Activated T-cell treated with anti-CD3 and anti-CD28 coated beads, Interleukin-2, amount 50 U/mL, for 48 hours (primary cell): ENCODE measurements around the gene GRID2.

Experiments used
- DNase-seq, 2 experiments: peaks; one replicate each; pipeline ENCODE4 v3.0.0-alpha.2; 2020

Gene GRID2

DNA sequence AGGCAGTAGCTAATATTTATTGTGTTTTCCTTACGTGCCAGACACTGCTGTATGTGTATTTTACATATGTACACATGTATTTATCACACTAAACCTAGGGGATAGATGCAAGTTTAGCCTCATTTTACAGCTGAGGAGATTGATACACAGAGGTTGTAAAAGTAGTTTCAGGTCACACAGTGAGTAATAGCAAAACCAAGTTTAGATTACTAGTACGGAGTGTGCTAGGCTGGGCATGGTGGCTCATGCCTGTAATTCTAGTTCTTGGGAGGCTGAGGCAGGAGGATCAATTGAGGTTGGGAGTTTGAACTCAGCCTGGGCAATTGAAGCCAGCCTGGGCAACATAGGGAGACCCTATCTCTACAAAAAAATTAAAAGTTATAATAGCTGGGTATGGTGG, 823.7 kb downstream of the GRID2 start:
- no peak for DNase-seq

DNA sequence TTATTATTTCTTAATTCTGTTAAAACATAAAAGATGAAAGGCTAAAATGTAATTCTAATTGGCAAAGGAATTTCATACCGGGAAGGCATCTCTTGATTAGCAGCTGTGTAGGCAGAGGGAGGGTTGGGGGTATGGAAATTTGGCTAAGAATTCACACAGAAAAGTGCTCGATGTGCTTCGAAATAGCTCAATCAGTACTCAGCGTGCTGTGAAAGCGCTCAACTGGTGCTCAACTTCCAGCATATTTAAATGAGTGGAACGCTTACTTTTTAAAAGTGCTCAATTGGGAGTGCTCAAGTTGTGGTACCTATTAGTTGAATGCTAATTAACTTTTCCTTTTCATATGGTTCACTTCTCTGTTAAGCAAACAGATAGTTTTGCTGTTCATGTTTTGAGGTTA, 828.9 kb downstream of the GRID2 start:
- no peak for DNase-seq

DNA sequence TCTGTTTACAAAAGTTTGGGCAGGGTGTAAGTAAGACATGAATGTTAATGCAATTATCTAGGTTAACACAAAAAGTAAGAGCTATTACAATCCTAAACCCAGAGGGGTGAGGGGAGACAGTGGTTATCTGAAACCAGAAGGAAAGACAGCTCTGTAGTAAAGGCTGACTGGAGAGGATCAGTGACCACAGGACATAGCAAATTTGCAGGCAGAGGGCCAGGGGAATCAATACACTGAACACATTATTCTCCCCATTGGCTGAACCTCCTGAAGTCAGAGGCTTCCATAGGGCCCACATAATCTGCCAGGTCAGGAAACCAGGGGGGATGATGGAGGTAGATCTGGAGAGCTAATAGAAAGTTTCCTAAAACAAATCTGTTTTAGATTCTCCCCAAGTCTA, 835.4 kb downstream of the GRID2 start:
- no peak for DNase-seq

DNA sequence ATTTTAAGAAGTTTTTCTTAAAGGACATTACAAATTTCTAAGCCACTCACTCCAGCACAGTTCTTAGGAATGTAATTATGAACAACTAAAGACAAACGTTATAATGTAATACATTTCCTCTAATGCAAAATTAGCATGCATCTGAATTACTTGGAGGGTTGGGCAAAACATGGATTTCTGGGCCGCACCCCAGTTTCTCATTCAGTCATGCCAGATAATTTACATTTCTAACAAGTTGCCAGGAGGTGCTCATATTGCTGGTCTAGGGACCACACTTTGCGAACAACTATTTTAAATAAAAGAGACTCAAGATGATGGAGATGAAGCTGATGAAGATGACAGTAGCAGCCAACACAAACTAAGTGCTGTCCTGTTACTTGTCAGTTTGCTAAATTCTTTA, 840.1 kb downstream of the GRID2 start:
- no peak for DNase-seq

DNA sequence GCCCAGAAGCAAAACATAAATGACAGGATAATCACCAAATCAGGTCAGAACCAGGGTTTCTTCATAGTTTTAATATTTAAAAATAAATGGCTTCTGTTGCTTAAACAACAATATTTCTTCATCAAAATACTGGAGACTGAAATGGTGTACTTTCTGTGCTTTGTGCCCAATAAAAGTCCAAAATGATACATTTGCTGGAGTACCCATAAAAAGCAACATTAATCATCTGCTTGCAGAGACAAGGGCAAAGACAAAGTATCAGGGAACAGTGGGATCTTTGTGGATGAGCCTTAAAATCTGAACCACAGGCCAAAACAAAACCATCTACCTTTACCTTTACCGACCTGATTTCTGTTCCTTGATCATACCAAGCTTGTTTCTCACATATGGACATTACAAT, 840.9 kb downstream of the GRID2 start:
- DNase-seq: no peak

DNA sequence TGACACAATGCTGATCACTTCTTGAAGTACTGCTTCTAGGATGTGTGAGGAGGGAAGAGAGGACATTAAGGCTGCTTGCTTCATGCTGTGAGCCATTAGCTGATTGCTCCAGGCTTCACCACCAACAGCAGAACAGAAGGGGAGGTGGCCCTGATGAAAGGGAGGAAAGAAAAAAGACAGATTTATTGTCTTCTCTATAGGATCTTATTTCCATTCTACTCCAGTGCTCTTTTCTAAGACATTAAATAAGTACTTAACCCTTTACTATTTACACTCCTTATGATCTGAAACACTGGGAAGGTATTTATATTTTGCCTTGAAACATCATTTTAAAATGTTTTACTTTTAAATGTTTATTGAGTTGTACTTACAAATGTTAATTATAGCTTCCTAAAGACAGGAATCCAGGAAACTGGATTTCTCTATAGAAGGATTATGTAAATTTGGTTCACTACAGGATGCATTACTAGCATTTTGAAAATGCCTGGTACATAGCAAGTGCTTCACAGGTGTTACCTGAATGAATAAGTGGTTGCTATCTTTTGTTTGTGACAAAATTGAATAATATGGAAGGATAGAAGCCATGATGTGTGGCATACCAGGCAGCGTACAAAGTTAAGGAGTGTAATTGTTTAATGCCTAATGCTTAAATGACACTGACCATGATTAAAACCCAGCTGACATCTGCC, 843.9 kb downstream of the GRID2 start:
- DNase-seq: no peak

DNA sequence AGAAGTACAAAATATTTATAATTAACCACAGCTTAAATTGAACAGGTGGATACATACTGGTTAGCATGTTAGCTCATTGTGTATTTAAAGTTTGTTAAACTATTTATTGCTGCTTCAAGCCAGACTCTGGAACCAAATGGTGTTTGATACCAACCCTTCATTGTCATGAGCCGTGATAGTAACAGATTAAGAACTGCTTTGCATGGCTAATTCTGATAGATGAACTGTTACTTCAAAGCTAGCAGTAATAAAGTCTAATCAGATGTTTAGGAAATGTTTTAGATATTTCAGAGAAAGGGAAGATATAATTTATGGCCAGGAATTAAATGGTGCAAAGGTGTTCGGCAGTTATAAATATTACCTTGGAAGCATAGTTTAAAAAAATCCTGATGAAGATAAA, 848.7 kb downstream of the GRID2 start:
- DNase-seq: no peak

DNA sequence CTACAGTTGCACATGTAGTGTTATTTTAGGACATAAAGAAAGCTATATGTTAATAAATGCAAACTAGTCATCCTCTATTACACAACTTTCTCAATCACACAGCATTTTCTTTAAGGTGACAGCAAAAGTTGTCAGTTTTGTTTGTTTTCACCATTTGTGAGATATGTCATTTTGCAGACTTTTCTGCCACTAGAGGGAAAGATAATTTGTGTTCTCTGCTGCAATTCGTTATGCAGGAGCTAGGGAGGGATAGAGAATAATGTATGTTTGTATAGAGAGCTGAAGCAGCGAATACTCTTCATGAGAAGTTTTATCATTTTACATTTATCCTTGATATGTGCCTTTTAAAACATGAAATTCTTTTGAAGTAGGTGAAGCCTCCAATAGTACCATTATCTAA, 854.2 kb downstream of the GRID2 start:
- DNase-seq: no peak

DNA sequence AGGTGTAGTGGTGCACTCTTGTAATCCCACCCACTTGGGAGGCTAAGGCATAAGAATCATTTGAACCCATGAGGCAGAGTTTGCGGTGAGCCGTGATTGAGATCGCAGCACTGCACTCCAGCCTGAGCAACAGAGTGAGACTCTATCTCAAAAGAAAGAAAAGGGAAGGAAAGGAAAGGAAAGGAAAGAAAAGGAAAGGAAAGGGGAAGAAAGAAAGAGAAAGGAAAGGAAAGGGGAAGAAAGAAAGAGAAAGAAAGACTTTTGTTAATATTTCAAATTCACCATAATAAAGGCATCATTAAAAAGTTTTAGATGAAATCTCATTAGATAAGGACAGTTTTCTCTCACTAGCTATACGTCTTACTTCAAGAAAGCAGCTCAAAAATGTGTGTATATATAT, 864.3 kb downstream of the GRID2 start:
- DNase-seq: no peak

DNA sequence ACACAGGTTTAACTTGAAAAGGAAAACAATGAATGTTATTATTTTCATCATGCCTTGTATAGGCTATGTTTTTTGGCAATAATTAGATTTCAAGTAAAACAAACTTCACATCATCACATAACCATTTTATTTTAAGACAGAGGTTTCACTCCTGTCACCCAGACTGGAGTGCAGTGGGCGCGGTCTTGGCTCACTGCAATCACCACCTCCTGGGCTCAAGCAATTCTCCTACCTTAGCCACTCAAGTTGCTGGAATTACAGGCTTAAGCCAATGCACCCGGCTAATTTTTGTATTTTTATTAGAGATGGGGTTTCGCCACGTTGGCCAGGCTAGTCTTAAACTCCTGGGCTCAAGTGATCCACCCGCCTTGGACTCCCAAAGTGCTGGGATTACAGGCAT, 866.2 kb downstream of the GRID2 start:
- DNase-seq: no peak

DNA sequence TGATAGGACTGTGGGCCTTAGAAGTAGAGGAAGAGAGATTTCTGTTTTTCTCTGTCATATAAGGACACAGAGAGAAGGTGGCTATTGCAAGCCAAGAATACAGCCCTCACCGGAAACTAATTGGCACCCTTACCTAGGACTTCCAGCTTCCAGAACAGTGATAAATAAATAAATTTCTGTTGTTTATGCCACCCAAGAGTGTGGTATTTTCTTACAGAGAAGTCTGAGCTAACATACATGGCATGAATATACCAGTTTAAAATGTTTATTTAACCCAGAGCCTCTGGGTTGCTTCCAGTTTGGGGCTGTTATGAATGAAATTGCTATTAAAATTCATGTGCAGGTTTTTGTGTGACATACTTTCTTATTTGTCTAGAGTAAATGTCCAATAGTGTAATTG, 870.8 kb downstream of the GRID2 start:
- no peak for DNase-seq

DNA sequence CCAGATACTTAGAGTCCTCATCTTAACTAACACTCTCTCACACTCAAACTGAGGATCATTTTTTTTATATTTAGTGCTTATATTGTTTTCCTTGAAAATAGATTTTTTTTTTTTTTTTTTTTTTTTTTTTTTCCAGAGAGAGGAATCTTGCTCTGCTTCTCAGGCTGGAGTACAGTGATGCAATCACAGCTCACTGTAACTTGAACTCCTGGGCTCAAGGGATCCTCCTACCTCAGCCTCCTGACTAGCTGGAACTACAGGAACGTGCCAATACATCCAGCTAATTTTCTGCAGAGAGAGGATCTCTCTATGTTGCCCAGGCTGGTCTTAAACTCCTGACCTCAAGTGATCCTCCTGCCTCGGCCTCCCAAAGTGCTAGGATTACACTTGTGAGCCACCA, 874.5 kb downstream of the GRID2 start:
- DNase-seq: no peak

DNA sequence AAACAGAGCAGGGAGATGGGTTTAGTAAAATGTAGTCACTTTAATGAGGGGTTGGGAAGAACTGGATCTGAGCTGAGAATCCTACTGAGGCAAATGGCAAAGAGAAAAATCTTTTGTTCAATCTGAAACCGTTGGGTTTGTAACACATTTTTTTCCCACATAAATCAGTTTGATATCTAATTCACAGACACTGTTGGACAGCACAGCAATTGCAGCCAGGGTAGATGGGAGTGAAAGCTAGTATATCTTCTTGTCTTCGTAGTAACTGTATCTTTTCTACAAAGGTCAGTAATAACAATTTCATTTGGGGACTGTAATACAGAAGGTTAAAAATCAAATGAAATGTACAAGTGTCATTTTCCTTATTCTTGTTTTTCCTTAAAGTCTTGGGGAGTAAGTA, 875.3 kb downstream of the GRID2 start:
- no peak for DNase-seq

DNA sequence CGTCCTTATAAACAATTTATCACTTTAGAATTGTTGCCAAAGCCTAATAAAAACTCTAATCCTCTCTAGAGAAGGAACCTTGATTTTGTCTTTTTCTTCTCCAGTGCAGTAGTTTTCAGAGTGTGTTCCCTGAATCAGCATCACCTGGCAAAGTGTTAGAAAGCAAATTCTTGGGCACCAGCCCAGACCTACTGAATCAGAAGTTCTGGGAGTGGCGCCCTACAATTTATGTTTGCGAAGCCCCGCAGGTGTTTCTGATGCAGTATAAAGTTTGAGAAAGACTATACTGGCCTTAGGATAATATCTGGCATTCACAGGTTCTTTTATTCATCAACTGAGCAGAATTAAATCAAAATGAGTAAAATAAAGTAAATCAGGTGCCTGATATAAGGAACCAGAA, 879.0 kb downstream of the GRID2 start:
- no peak for DNase-seq

DNA sequence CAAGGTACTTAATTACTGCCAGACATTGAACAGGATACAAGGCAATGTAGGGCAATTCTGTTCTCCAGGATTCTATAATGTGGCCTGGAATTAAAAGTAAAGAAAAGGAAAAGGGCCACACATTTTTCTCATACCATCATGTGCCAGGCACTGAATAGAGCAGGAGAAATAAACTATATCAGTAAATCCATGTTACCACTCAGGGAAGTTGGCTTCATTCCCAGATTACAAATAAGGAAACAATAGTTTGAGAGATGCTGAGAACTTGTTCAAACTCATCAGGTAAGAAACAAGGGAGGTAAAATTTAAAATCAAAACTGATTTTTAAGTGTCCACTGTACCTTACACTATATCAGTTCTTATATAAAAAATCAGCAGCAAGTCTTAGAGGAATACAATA, 879.8 kb downstream of the GRID2 start:
- no peak for DNase-seq

DNA sequence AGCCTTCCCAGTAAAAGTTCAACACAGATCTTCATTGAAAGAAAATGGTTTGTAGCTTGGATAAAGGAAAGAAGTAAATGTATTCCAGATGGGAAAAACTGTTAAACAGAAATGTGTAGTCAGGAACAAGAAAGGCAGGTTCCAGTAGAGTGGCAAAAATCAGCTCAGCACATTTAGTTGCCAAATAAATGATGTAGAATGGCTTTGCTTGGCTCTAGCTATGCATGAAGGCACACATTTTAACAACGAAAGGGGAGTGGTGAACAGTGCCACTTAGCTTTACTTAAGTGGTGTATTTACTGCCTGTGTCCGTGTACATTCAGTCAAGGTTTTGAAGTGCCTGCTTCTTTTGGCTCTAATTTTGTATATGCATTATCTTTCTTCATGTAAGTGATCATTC, 880.3 kb downstream of the GRID2 start:
- no peak for DNase-seq

DNA sequence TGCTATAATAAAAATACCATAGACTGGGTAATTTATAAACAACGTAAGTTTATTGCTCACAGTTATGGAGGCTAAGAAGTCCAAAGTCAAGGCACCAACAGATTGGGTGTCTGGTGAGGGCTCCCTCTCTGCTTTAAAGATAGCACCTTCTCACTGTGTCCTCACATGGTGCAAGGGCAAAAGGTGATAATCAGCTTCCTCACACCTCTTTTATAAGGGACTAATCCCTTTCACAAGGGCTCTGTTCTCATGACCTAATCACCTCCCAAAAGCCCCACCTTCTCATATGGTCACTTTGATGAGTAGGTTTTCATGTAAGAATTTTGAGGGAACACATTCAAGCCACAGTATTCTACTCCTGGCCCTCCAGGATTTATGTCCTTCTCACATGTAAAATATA, 883.1 kb downstream of the GRID2 start:
- no peak for DNase-seq

DNA sequence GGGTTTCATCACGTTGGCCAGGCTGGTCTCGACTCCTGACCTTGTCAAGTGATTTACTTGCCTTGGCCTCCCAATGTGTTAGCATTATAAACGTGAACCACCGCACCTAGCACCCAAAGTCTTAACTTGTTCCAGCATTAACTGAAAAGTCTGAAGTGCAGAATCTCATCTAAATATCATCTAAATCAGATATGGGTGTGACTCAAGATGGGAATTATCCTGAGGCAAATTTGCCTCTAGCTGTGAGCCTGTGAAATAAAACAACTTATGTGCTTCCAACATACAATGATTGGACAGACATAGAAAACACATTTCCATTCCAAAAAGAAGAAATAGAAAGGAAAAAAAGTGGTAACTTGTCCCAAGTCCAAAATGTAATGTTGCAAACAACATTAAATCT, 883.7 kb downstream of the GRID2 start:
- no peak for DNase-seq

DNA sequence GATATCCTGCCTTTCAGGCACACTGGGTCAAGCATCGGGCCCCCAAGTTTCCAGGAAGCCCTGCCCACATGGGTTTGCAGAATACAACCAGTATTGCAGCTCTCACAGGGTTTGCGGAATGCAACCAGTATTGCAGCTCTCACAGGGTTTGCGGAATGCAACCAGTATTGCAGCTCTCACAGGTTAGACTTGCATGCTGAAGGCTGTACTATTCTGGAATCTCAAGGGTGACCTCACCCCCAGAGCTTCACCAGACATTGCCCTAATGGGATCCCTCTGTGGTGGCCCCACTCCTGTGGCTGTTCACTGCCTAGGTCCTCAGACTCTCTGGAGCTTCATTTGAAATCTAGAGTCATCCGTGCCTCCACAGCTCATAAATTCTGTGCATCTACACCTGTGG, 884.1 kb downstream of the GRID2 start:
- DNase-seq: no peak

DNA sequence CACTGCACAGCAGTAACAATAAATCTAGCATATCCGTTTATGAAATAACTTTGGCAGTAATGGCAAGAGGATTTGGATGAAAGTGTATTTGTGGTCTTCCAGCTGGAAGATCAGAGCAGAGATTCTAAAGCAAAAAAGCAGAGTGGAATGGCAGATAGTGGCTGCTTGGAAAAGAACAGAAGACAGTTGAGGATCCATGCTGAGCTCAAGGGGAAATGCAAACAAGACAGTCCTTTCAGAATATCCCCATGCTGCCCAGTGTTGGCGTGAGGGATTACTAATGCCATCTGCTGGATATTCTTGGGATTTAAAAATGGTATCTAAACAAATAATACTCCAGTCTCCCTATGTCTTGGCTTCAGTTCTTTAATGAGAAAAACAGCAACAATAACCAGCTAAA, 895.7 kb downstream of the GRID2 start:
- no peak for DNase-seq

DNA sequence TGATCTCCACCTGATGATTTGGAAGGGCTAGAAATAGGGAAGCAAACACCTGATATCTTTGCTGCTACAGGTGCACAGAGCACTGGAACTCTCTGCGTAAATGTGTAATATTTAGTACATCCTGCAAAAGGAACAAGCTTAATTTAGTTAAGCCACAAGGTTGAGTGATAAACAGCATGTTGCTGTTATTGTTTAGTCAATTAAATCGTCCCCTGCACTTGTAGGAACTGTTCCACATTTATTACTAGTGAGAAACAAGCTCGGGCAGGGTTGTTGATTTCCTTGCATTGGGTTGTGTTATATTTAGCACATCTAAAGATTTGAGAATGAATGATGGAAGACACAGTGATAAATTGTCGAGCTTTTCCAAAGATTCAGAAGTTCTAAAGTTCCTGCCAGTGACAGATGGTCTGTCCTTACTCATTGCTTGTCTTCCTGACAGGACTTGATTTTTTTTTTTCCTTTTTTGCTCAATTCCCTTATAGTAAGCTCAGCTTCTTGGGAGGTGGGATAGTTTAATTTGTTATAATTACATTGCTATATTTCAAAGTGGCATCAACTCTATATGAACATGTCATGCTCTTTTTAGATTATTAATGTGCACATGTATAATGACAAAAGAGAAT, 897.8 kb downstream of the GRID2 start:
- DNase-seq: no peak

DNA sequence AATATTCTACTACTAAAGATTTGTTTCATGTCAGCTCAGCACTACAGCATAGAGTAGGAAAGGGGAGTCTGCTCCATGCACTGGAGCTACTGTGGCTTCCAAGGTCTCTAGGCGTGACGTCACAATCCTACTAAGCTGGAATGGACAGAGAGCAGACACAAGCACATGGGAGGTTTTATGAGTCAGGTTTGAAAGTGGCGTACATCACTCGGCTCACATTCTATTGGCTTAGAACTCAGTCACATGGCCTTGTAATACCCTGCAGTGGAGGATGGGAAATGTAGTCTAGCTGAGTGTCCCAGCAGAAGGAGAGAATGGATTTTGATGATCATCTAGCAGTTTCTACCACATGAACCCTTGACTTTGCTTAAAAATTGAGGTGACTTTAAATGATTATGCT, 899.9 kb downstream of the GRID2 start:
- DNase-seq: no peak

DNA sequence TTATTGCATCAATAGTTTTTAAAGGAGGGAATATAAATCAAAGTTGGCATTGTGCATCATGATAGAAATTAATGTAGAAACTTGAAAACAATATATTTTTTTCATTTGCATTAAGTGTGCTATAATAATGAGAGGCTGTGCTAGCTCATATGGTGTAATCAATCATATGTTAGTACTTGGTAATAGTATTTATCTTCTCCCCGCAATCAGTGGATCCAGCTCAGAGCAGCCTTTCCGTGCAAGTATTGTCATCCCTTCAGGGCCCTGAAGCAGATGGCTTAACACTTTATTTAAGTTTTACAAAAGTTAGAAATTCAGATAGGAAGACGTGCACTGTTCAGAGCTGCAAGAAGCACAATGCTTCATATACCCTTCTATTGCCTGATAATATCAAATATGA, 908.5 kb downstream of the GRID2 start:
- DNase-seq: no peak

DNA sequence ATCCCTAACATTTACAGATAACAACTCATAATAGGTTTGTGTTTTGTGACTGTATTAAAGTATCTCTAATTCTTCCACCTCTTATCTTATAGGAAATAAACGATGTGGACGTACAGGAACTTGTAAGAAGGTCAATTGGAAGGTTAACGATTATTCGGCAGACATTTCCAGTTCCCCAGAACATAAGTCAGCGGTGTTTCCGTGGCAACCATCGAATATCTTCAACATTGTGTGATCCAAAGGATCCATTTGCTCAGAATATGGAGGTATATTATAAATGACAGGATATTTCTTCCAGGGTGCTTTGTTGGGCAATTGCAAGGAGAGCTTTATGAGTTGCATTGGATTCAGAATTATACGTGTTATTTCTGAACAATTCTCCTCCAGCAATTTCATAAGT, 912.9 kb downstream of the GRID2 start:
- no peak for DNase-seq

DNA sequence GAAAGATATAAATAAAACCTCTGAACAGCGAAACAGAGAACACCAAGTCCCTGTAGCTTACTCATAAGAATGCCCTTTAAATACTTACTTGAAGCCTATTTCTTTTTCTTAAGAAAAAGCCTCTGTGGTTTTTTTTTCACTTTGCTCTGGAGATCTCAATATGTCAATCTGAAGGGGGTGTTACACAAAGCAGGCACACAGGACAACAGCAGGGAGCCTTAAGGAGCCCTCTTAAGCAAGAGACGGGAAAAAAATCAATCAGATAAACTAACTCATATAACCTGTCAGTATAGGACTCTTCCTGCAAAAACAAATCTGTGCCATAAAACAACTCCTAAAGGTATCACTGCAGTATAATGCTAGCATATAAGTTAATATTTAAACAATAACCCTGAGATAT, 913.7 kb downstream of the GRID2 start:
- DNase-seq: no peak
